GM21423 (cell line): Measurements from ENCODE around the gene GGTA1.

ENCODE experiments used
- ATAC-seq: cut with Tn5 transposase; IDR thresholded peaks from one replicate; pipeline ENCODE4 v1.9.1; 2021; ENCODE audit warnings: mild to moderate bottlenecking, moderate library complexity; ENCODE audit not compliant: unreplicated experiment

GGTA1 gene

DNA sequence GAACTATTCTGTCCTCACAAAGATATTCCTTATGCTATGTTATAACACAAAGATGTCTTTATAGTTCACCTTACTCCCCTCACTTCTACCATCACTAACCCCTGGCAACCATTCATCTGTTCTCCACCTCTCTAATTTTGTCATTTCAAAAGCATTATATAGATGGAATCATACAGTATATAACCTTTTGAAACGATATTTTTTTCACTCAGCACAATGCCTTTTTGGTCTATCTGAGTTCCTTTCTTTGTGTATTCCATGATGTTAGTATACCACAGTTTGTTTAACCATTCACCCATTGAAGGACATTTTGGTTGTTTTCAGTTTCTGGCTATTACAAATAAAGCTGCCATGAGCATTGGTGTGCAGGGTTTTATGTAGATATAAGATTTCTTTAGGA is 93.7 kb downstream of the GGTA1 start:
- no peak for ATAC-seq
